Measurements from ENCODE around the gene DTL.

- no peak for TF ChIP-seq CTCF (IDR thresholded peaks at IDR 0.05)
- no peak for TF ChIP-seq POLR2A (IDR thresholded peaks at IDR 0.05)
These were observed 39.3 kb downstream of the DTL start for GRCh38 chr1:212074856-212075255.
